Spleen (tissue), 7 donors: ENCODE data around the gene GSG1L.

Experiments used
- CTCF ChIP-seq, 11 experiments: fragments of 200-600 bp in 7 of 11; fragments of 450-650 bp in 4 of 11; sonication (generic) in 4 of 11; IDR thresholded peaks in 8 of 11; conservative IDR thresholded peaks in 3 of 11; 1 replicate in 7 of 11; 2 replicates in 4 of 11; pipeline versions ENCODE4 v1.4.0 to v1.8.0; 2016 to 2021; ENCODE audit warnings: antibody characterized with exemption in 11 of 11, inconsistent platforms in 4 of 11, mild to moderate bottlenecking in 1 of 11
- POLR2A ChIP-seq, 3 donors: fragments of 450-650 bp; IDR thresholded peaks; one replicate each; pipeline ENCODE4 v1.5.1; 2017; ENCODE audit warnings: antibody characterized with exemption in 3 of 3, mild to moderate bottlenecking in 1 of 3
- POLR2AphosphoS5 ChIP-seq, 3 donors: sonication (generic); formaldehyde crosslinking; IDR thresholded peaks; one replicate each; pipeline ENCODE4 v1.5.1; 2017; ENCODE audit warnings: antibody characterized with exemption in 3 of 3
- donor health status: DM: no; HTN: no; CAD: no; lungs with moderate emphysema.
- donor health status: DM: no; HTN: no; CAD: no.
- donor health status: DM: no; HTN: no; CAD: no.

- TF ChIP-seq CTCF (IDR thresholded peaks at IDR 0.05 in 8 of 11, conservative IDR thresholded peaks at IDR 0.05 in 3 of 11) (no peak), POLR2AphosphoS5 (IDR thresholded peaks at IDR 0.05) (no peak), POLR2A (IDR thresholded peaks at IDR 0.05) (no peak)
Observed at GRCh38 chr16:27928542-27928941, 135.0 kb downstream of the GSG1L start.
